ENCODE data around the gene PARD3B. TPM values are rescaled to one million over a fixed set of nuclear protein-coding genes. Genes with fewer than 3 reads are reported as not detected.

Gene PARD3B
- total and polyA plus RNA-seq, 7 donors = 0.42 to 6.0 (median 4.8) TPM

DNA sequence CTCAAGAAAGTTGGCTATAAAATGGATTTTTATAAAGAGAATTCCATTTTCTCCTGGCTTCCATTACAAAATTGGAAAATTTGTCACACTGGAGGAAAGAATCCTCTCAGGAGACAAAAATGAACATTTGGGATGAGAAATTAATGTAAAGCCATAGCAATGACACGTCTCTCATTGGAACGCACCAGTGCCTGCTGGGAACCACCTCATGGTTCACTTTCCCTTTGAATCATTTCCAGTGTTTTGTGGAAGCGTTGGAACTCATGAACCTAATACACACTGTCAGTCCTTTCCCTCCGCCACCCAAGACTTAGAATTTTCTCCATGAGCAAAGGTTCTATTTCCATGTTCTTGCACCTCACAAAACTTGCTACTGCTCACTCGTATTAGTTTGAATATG, 1116.0 kb downstream of the PARD3B start:
- peaks cover 0 to 10% (median 2%) of the 10 kb centered on the region in 3 donors for H3K27me3 ChIP-seq (ENCODE audit: insufficient read depth in 3 of 3, low read length in 2 of 3)
- WGBS, 3 donors = 80 to 86% (median 81%) methylated on average over 5 of the region's 5 CpGs
- H3K4me3 ChIP-seq = no peak overlapping the region
- intact Hi-C loops (cut with DNase I) = no loop called here
- peak overlapping the region; percentile 46 for H3K27ac ChIP-seq
- H3K9me3 ChIP-seq = no peaks in the 10 kb centered on the region
- TF ChIP-seq, protein P1, sequence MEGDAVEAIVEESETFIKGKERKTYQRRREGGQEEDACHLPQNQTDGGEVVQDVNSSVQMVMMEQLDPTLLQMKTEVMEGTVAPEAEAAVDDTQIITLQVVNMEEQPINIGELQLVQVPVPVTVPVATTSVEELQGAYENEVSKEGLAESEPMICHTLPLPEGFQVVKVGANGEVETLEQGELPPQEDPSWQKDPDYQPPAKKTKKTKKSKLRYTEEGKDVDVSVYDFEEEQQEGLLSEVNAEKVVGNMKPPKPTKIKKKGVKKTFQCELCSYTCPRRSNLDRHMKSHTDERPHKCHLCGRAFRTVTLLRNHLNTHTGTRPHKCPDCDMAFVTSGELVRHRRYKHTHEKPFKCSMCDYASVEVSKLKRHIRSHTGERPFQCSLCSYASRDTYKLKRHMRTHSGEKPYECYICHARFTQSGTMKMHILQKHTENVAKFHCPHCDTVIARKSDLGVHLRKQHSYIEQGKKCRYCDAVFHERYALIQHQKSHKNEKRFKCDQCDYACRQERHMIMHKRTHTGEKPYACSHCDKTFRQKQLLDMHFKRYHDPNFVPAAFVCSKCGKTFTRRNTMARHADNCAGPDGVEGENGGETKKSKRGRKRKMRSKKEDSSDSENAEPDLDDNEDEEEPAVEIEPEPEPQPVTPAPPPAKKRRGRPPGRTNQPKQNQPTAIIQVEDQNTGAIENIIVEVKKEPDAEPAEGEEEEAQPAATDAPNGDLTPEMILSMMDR (IDR thresholded peaks at IDR 0.05) = no peak
- H3K4me1 ChIP-seq = peaks cover 10% of the 10 kb centered on the region
- no peaks in the 10 kb centered on the region for H3K36me3 ChIP-seq (ENCODE audit: insufficient read depth in 1 of 2, low read depth in 1 of 2)
- DNase-seq (no peak), ATAC-seq (no peak)

DNA sequence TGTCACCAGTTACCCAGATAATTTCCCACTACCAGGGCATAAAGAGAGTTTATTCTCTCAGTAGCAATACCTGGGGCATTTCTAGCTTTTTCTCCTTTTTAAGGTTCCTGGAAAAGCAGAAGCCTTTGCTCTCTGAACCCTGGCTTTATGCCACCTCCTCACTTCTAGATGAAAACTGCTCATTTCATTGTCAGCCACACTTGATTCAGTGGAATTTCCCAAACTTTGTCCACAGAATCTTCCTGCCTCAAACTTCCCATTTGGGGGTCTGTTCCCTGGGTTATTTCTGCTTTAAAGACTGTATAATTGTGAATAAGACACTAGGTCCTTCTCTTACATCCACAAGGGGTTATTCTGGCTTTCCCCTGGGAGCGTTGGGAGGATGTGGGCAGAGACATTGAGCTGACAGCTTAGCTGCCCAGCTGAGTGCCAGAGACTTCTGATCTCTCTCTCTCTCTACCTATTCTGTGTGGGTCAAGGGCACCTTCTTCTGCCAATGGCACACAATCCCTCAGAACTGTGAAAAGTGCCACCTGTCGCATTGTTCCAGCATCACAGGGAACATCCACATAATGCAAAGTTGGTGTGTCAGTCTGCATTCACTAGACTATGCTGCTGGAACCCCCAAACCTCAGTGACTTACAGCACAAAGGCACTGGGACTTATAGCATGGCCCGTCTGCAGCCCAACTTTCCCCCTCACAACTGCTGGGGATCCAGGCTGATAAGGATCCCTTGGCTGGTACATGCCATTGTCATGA, 1117.1 kb downstream of the PARD3B start:
- no peaks in the 10 kb centered on the region for H3K36me3 ChIP-seq (ENCODE audit: insufficient read depth in 1 of 2, low read depth in 1 of 2)
- peaks cover 0 to 10% (median 2%) of the 10 kb centered on the region in 3 donors for H3K27me3 ChIP-seq (ENCODE audit: insufficient read depth in 3 of 3, low read length in 2 of 3)
- H3K4me1 ChIP-seq = peaks cover 10% of the 10 kb centered on the region
- intact Hi-C loops (cut with DNase I) = no loop called here
- no peak for DNase-seq
- H3K27ac ChIP-seq = no peak overlapping the region
- WGBS, 3 donors = 95% methylated on average over 3 of the region's 3 CpGs
- peaks cover 5% of the 10 kb centered on the region for H3K9me3 ChIP-seq
- no peak for ATAC-seq
- no peak overlapping the region for H3K4me3 ChIP-seq
- TF ChIP-seq, protein P1 (IDR thresholded peaks at IDR 0.05) = no peak

GRCh38 chr2:205665791-205666190, 1120.5 kb downstream of the PARD3B start:
- 90 to 94% (median 94%) methylated on average over 2 of the region's 2 CpGs for WGBS, 3 donors
- Histone ChIP-seq H3K4me1 (peaks cover 4% of the 10 kb centered on the region), H3K36me3 (ENCODE audit: insufficient read depth in 1 of 2, low read depth in 1 of 2) (no peaks in the 10 kb centered on the region), H3K9me3 (peaks cover 5% of the 10 kb centered on the region), H3K4me3 (no peak overlapping the region), H3K27ac (no peak overlapping the region), H3K27me3 (ENCODE audit: insufficient read depth in 3 of 3, low read length in 2 of 3) (peaks cover 0 to 4% (median 0%) of the 10 kb centered on the region in 3 donors)
- no peak for DNase-seq
- intact Hi-C loops (cut with DNase I) = no loop called here
- TF ChIP-seq, protein P1 (IDR thresholded peaks at IDR 0.05) = no peak
- no peak for ATAC-seq
